22Rv1 (cell line): ENCODE results near the gene RDH14.

Source experiments
- ZFX ChIP-seq: fragments of 450-650 bp; IDR thresholded peaks from 2 replicates; pipeline ENCODE4 v1.6.1; 2017; ENCODE audit warnings: antibody characterized with exemption, borderline replicate concordance
- TF ChIP-seq, protein P1 (sequence below): fragments of 450-650 bp; IDR thresholded peaks from 2 replicates; pipeline ENCODE4 v1.5.1; 2017; ENCODE audit warnings: mild to moderate bottlenecking

DNA sequence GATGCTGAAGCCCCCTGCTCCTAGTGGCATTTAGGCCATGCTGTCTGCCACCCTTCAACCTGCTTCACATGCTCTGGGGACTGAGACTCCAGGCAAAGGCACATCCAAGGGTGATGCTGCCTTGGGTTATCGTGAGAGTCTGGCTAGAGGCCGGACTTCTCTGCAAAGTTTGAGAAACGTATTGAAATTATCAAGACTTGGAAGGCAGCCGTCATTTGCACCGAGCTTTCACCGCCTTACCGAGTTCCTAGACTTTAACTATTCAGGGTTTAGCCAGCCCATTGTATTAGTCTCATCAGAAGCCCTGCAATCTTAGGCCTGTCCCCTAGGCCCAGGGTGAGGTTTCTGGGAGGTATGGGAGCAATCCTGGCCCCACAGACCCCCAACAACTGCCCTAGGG, 34.0 kb downstream of the RDH14 start:
- TF ChIP-seq, protein P1, sequence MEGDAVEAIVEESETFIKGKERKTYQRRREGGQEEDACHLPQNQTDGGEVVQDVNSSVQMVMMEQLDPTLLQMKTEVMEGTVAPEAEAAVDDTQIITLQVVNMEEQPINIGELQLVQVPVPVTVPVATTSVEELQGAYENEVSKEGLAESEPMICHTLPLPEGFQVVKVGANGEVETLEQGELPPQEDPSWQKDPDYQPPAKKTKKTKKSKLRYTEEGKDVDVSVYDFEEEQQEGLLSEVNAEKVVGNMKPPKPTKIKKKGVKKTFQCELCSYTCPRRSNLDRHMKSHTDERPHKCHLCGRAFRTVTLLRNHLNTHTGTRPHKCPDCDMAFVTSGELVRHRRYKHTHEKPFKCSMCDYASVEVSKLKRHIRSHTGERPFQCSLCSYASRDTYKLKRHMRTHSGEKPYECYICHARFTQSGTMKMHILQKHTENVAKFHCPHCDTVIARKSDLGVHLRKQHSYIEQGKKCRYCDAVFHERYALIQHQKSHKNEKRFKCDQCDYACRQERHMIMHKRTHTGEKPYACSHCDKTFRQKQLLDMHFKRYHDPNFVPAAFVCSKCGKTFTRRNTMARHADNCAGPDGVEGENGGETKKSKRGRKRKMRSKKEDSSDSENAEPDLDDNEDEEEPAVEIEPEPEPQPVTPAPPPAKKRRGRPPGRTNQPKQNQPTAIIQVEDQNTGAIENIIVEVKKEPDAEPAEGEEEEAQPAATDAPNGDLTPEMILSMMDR: no peak
- no peak for TF ChIP-seq ZFX
